ENCODE measurements around the gene BDKRB2.

BDKRB2 gene

DNA sequence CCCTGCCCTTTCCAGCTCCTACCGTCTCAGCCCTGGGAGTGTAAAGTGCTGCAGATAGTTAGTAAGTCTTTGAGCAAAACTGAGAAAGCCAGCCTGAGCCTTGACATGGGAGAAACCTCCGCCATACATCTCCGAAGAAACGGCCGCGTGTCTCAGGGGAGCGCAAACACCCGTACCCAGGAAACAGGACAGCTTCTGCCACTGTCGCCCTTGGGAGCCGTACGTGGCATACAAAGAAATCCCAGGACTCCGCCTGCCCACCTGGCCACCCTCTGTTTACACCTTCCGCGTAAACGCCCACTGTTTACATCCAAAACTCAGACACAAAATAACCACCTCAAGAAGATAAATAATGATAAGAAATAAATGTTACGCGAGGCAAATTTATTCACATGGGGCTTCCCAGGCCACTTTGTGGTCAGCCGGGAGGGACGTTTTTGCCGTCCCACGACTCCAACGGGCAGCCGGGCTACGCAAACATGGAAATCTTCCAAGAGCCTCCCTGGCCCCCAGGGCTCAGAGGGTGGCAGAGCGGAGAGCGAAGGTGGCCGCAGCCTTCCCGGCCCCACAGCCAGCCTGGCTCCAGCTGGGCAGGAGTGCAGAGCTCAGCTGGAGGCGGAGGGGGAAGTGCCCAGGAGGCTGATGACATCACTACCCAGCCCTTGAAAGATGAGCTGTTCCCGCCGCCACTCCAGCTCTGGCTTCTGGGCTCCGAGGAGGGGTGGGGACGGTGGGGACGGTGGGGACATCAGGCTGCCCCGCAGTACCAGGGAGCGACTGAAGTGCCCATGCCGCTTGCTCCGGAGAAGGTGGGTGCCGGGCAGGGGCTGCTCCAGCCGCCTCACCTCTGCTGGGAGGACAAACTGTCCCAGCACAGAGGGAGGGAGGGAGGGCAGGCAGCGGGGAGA is at the start of gene BDKRB2:
BDKRB2 (plus strand) TSS at position 689 of the 908 bp plus-strand sequence. CDS start 32,269 bp downstream, outside the sequence.
- TF ChIP-seq, protein P1, sequence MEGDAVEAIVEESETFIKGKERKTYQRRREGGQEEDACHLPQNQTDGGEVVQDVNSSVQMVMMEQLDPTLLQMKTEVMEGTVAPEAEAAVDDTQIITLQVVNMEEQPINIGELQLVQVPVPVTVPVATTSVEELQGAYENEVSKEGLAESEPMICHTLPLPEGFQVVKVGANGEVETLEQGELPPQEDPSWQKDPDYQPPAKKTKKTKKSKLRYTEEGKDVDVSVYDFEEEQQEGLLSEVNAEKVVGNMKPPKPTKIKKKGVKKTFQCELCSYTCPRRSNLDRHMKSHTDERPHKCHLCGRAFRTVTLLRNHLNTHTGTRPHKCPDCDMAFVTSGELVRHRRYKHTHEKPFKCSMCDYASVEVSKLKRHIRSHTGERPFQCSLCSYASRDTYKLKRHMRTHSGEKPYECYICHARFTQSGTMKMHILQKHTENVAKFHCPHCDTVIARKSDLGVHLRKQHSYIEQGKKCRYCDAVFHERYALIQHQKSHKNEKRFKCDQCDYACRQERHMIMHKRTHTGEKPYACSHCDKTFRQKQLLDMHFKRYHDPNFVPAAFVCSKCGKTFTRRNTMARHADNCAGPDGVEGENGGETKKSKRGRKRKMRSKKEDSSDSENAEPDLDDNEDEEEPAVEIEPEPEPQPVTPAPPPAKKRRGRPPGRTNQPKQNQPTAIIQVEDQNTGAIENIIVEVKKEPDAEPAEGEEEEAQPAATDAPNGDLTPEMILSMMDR (IDR thresholded peaks at IDR 0.05; ENCODE audit: control extremely low read depth, extremely low read depth, low read depth, missing control alignments), result no peak
- CTCF ChIA-PET, result interaction anchor here (0.9 kb wide), 1 partner anchor 38 kb away, joined by 3 read pairs; no protein-coding TSS in a partner anchor
- POLR2A ChIA-PET, result no interaction called here
- DNase-seq (ENCODE audit: extremely low spot score), result peak; percentile 52

DNA sequence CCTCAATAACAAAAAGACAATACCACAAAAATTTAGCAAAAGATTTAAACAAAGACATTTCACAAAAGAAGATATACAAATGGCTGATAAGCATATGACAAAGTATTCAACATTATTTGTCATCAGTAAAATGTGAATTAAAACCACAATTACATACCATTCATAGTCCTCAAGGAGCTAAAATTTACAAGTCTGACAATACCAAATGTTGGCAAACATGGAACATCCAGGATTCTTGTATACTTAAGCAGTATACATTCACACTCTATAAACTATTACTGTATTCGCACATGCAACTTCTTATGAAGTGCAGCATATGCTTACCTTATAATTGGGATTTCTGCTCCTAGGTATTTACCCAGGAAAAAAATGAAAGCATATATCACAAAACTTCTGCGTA is 49.7 kb upstream of the BDKRB2 start:
- TF ChIP-seq, protein P1 (IDR thresholded peaks at IDR 0.05; ENCODE audit: control extremely low read depth, extremely low read depth, low read depth, missing control alignments), result no peak

DNA sequence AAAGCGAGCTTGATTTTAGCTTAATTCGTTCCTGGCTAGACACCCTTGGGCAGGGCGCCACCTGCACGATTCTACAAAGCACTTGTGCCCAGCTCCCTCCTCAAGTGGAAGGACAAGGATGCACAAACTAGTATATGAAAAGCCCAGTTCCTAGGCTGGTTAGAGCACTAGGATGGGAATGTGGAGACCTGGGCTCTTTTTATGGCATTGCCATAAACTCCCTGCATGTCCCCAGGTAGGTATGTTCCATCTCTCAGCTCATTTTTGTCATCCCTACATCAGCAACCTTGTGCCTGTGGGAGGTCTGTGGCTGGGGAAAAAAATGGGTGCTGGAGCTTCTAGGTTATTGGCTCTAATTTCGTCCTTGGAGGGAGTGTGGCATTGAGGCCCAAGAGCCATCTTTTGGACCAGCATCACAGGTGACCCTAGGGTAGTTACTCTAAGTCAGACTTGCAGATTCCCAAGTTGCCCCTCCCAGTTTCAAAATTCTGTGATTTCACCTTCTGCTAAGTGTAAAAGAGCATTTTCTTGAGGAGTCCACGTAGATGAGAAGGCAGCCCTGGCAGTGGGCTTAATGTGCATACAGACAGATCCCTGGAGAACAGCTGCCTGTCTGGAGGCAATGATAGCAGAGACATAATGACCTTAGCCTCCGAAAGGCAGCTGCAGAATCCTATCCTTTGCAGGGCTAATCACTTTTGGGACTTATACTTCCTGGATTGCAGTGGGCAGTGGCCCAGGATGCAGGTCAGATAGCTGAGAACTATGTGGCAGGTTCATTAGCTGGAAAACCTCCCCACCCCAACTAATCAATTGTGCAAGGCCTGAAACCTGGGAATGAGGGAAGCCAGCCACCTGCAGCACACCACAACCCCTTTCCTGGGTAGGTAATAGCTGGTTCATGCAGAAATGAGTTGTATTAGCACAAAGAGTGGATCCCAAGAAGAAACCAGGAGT is 47.6 kb upstream of the BDKRB2 start:
- POLR2A ChIA-PET, result no interaction called here
- TF ChIP-seq, protein P1 (IDR thresholded peaks at IDR 0.05; ENCODE audit: control extremely low read depth, extremely low read depth, low read depth, missing control alignments), result no peak
- DNase-seq (ENCODE audit: extremely low spot score), result no peak
- CTCF ChIA-PET, result interaction anchor here (1.3 to 1.7 kb wide), 2 partner anchors 9 to 12 kb away, joined by 4 to 6 read pairs; no protein-coding TSS in a partner anchor

More for the DNA sequence above, 49.7 kb upstream of the BDKRB2 start:
- CTCF ChIA-PET, result interaction anchor here (1.6 kb wide), 1 partner anchor 54 kb away, joined by 3 read pairs; no protein-coding TSS in a partner anchor
- POLR2A ChIA-PET, result no interaction called here
- DNase-seq (ENCODE audit: extremely low spot score), result no peak

DNA sequence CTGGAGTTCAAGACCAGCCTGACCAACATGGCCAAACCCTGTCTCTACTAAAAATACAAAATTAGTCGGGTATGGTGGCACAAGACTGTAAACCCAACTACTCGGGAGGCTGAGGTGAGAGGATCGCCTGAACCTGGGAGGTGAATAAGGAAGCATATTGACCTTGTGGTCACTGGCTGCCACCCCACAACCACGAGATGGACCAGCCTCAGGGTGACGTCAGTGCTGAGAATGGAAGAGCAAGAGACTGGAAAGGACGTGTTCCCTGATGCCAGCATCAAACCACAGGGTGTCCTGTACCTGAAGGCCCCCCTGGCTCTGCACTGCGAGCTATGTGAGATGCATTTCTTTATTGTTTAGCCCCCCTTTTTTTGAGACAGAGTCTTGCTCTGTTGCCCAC is 45.9 kb upstream of the BDKRB2 start:
- TF ChIP-seq, protein P1 (IDR thresholded peaks at IDR 0.05; ENCODE audit: control extremely low read depth, extremely low read depth, low read depth, missing control alignments), result no peak
- POLR2A ChIA-PET, result no interaction called here
- CTCF ChIA-PET, result no interaction called here

DNA sequence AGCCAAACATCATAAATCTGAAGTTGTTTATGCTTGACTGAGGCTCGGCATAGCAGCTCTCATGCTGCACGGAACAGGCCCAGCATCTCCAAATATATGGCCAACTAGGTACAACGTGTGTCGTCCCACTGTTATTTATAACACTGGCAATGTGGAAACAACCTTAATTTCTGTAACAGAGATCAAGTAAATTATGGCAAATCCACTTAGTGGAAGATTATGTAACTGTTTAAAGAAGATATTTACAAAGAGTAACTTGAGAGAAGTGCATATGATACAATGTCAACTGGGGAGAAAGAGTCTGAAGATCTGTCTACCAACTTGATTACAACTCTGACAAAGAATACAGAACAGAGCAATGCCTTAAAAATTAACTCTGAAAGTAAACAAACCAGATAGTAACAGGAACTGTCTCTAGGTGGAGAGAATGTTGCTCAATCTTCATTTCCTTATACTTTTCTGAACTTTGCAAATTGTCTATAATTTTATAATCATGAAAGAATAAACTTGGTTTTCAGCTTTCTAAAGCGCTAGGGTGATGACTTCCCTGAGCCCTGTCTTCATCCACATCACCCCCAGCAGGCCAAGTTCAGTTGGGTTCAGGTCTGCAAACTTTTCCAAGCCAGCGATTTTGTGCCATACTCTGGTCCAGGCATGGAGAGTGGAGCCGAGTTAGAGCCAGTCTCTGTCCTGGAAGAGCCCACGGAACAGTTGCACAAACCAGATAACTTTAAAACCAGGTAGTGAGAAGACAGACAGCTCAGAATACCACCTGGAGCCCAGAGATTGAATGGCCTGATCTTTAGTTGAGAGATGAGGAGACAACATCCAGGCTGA is 44.3 kb upstream of the BDKRB2 start:
- POLR2A ChIA-PET, result no interaction called here
- CTCF ChIA-PET, result interaction anchor here (1.0 to 1.4 kb wide), 2 partner anchors 8 to 34 kb away, joined by 3 read pairs; no protein-coding TSS in a partner anchor
- TF ChIP-seq, protein P1 (IDR thresholded peaks at IDR 0.05; ENCODE audit: control extremely low read depth, extremely low read depth, low read depth, missing control alignments), result no peak
- DNase-seq (ENCODE audit: extremely low spot score), result no peak

More for the DNA sequence above, 45.9 kb upstream of the BDKRB2 start:
- DNase-seq (ENCODE audit: extremely low spot score), result no peak
